Stimulated activated memory B cell treated with anti-CD40 and anti-IgM and Interleukin-4, amounts not matched to agents 10 μg/mL and 1 μg/mL and 100 μg/mL, for 72 hours (primary cell): ENCODE data around the gene PRKAG1.
"Not testable (repeated sequence)": the region's sequence is repeated elsewhere in the genome, so short reads cannot be mapped to it uniquely, and the experiment has no call there.

Experiments
- ATAC-seq: fragments of 150-1000 bp; cut with Tn5 transposase; 2 replicates; pipeline ENCODE4 v1.10.0; 2021
- H3K27ac Mint-ChIP-seq: one replicate; pipeline ENCODE4 v1.8.0; 2022; ENCODE audit warnings: mild to moderate bottlenecking, mixed read lengths
- H3K27me3 Mint-ChIP-seq: one replicate; pipeline ENCODE4 v1.8.0; 2022; ENCODE audit warnings: mixed read lengths
- H3K36me3 Mint-ChIP-seq: one replicate; pipeline ENCODE4 v1.8.0; 2022; ENCODE audit warnings: mixed read lengths
- H3K4me1 Mint-ChIP-seq: one replicate; pipeline ENCODE4 v1.8.0; 2022; ENCODE audit warnings: mixed read lengths
- H3K4me3 Mint-ChIP-seq: one replicate; pipeline ENCODE4 v1.8.0; 2022; ENCODE audit warnings: mild to moderate bottlenecking, moderate library complexity, mixed read lengths
- H3K9me3 Mint-ChIP-seq: one replicate; pipeline ENCODE4 v1.8.0; 2022; ENCODE audit warnings: mixed read lengths

The PRKAG1 gene

GRCh38 chr12:49018261-49019119, at the start of gene PRKAG1:
Gene PRKAG1, minus strand, starts transcription at chr12:49018776. Its CDS starts 36 bp downstream, at chr12:49018740.
- Mint-ChIP-seq H3K27me3 (no peaks in the 10 kb centered on the region), H3K9me3 (no peaks in the 10 kb centered on the region), H3K4me1 (peaks cover 43% of the 10 kb centered on the region), H3K36me3 (peaks cover 44% of the 10 kb centered on the region), H3K27ac (peak within 1 kb of the TSS; percentile 99), H3K4me3 (peak within 1 kb of the TSS; percentile 99)
- peak; percentile 96 for ATAC-seq

GRCh38 chr12:49066120-49066519, 47.5 kb upstream of the PRKAG1 start:
- no peak overlapping the region for H3K4me3 Mint-ChIP-seq
- H3K27ac Mint-ChIP-seq = no peak overlapping the region
- H3K4me1 Mint-ChIP-seq = peaks cover 29% of the 10 kb centered on the region
- H3K36me3 Mint-ChIP-seq = no peaks in the 10 kb centered on the region
- H3K9me3 Mint-ChIP-seq = no peaks in the 10 kb centered on the region
- ATAC-seq = no peak
- no peaks in the 10 kb centered on the region for H3K27me3 Mint-ChIP-seq

GRCh38 chr12:49064767-49065152, 46.2 kb upstream of the PRKAG1 start:
- Mint-ChIP-seq H3K36me3 (no peaks in the 10 kb centered on the region), H3K27ac (no peak overlapping the region), H3K9me3 (no peaks in the 10 kb centered on the region), H3K4me3 (no peak overlapping the region), H3K27me3 (no peaks in the 10 kb centered on the region), H3K4me1 (peaks cover 26% of the 10 kb centered on the region)
- no peak for ATAC-seq

GRCh38 chr12:49061916-49062315, 43.3 kb upstream of the PRKAG1 start:
- not testable (repeated sequence) for H3K27me3 Mint-ChIP-seq, ATAC-seq, H3K27ac Mint-ChIP-seq, H3K36me3 Mint-ChIP-seq, H3K9me3 Mint-ChIP-seq
- Mint-ChIP-seq H3K4me3 (peak overlapping the region; percentile 12), H3K4me1 (peaks cover 41% of the 10 kb centered on the region)

- Mint-ChIP-seq H3K36me3 (no peaks in the 10 kb centered on the region), H3K4me1 (peaks cover 49% of the 10 kb centered on the region)
Measured at GRCh38 chr12:49061157-49061650, 42.6 kb upstream of the PRKAG1 start.

GRCh38 chr12:49060237-49061156, 41.9 kb upstream of the PRKAG1 start, which contains the start of gene KMT2D:
Gene KMT2D, minus strand, starts transcription at chr12:49060794. Its CDS starts 5,470 bp downstream, at chr12:49055324.
- no peaks in the 10 kb centered on the region for H3K27me3 Mint-ChIP-seq
- peaks cover 6% of the 10 kb centered on the region for H3K36me3 Mint-ChIP-seq
- peaks cover 56% of the 10 kb centered on the region for H3K4me1 Mint-ChIP-seq
- peak within 1 kb of the TSS; percentile 97 for H3K27ac Mint-ChIP-seq
- peak; percentile 87 for ATAC-seq
- peak within 1 kb of the TSS; percentile 97 for H3K4me3 Mint-ChIP-seq
- H3K9me3 Mint-ChIP-seq = no peaks in the 10 kb centered on the region

More at GRCh38 chr12:49061157-49061650, 42.6 kb upstream of the PRKAG1 start:
- no peaks in the 10 kb centered on the region for H3K9me3 Mint-ChIP-seq
- ATAC-seq = peak; percentile 14
- peak overlapping the region; percentile 97 for H3K4me3 Mint-ChIP-seq
- peak overlapping the region; percentile 97 for H3K27ac Mint-ChIP-seq
- H3K27me3 Mint-ChIP-seq = no peaks in the 10 kb centered on the region

GRCh38 chr12:49059299-49060171, 41.0 kb upstream of the PRKAG1 start:
- Mint-ChIP-seq H3K4me3 (peak overlapping the region; percentile 86), H3K36me3 (peaks cover 16% of the 10 kb centered on the region), H3K4me1 (peaks cover 65% of the 10 kb centered on the region), H3K27ac (peak overlapping the region; percentile 97), H3K9me3 (no peaks in the 10 kb centered on the region), H3K27me3 (no peaks in the 10 kb centered on the region)
- ATAC-seq = peak; percentile 31

GRCh38 chr12:49059045-49059298, 40.4 kb upstream of the PRKAG1 start:
- H3K4me3 Mint-ChIP-seq = peak overlapping the region; percentile 86
- H3K36me3 Mint-ChIP-seq = peaks cover 21% of the 10 kb centered on the region
- H3K27ac Mint-ChIP-seq = peak overlapping the region; percentile 83
- ATAC-seq = no peak
- no peaks in the 10 kb centered on the region for H3K9me3 Mint-ChIP-seq
- H3K4me1 Mint-ChIP-seq = peaks cover 68% of the 10 kb centered on the region
- no peaks in the 10 kb centered on the region for H3K27me3 Mint-ChIP-seq

GRCh38 chr12:49058366-49059044, 39.9 kb upstream of the PRKAG1 start:
- Mint-ChIP-seq H3K36me3 (peaks cover 22% of the 10 kb centered on the region), H3K4me3 (peak overlapping the region; percentile 86), H3K27ac (peak overlapping the region; percentile 83), H3K27me3 (no peaks in the 10 kb centered on the region), H3K4me1 (peaks cover 65% of the 10 kb centered on the region), H3K9me3 (no peaks in the 10 kb centered on the region)
- no peak for ATAC-seq

GRCh38 chr12:49057888-49058287, 39.3 kb upstream of the PRKAG1 start:
- Mint-ChIP-seq H3K4me3 (peak overlapping the region; percentile 86), H3K27ac (peak overlapping the region; percentile 83), H3K4me1 (peaks cover 65% of the 10 kb centered on the region), H3K36me3 (peaks cover 28% of the 10 kb centered on the region), H3K27me3 (no peaks in the 10 kb centered on the region), H3K9me3 (no peaks in the 10 kb centered on the region)
- ATAC-seq = no peak

- ATAC-seq = peak; percentile 76
- H3K4me3 Mint-ChIP-seq = peak overlapping the region; percentile 86
- peaks cover 61% of the 10 kb centered on the region for H3K4me1 Mint-ChIP-seq
- no peaks in the 10 kb centered on the region for H3K9me3 Mint-ChIP-seq
- H3K27me3 Mint-ChIP-seq = no peaks in the 10 kb centered on the region
- H3K27ac Mint-ChIP-seq = peak overlapping the region; percentile 83
- peaks cover 45% of the 10 kb centered on the region for H3K36me3 Mint-ChIP-seq
Measured at GRCh38 chr12:49055978-49056754, 37.6 kb upstream of the PRKAG1 start.

- H3K4me3 Mint-ChIP-seq = no peak overlapping the region
- peaks cover 64% of the 10 kb centered on the region for H3K4me1 Mint-ChIP-seq
- H3K36me3 Mint-ChIP-seq = peaks cover 56% of the 10 kb centered on the region
- H3K9me3 Mint-ChIP-seq = no peaks in the 10 kb centered on the region
- no peak for ATAC-seq
- H3K27ac Mint-ChIP-seq = no peak overlapping the region
- no peaks in the 10 kb centered on the region for H3K27me3 Mint-ChIP-seq
Measured at GRCh38 chr12:49055092-49055491, 36.5 kb upstream of the PRKAG1 start.

GRCh38 chr12:49054524-49054923, 35.9 kb upstream of the PRKAG1 start:
- no peak for ATAC-seq
- Mint-ChIP-seq H3K27ac (no peak overlapping the region), H3K9me3 (no peaks in the 10 kb centered on the region), H3K36me3 (peaks cover 61% of the 10 kb centered on the region), H3K27me3 (no peaks in the 10 kb centered on the region), H3K4me1 (peaks cover 64% of the 10 kb centered on the region), H3K4me3 (no peak overlapping the region)
